Measurements from ENCODE around the gene OTUD5. TPM values are rescaled to one million over a fixed set of nuclear protein-coding genes. Genes with fewer than 3 reads are reported as not detected.

OTUD5 gene
- total and polyA plus RNA-seq, 11 donors = 17.2 to 32.7 (median 24.6) TPM

GRCh38 chrX:48971249-48972219 lies 14.1 kb upstream of the OTUD5 start, which contains the start of gene KCND1:
Gene KCND1, minus strand, starts transcription at chrX:48971844. Its CDS starts 1,573 bp downstream, at chrX:48970271.
- intact Hi-C loops (cut with DNase I) = loop anchor here in 1 of 10 donors (10.0 kb wide), 1 partner anchor 63 kb away; no protein-coding TSS in a partner anchor

GRCh38 chrX:48969471-48969870 lies 12.1 kb upstream of the OTUD5 start:
- no peak for TF ChIP-seq POLR2A (IDR thresholded peaks at IDR 0.05)
- ATAC-seq = no peak
- 89 to 93% (median 91%) methylated on average over 19 to 28 of the region's 28 CpGs for WGBS, 4 donors

More at GRCh38 chrX:48971249-48972219, 14.1 kb upstream of the OTUD5 start, which contains the start of gene KCND1:
- Histone ChIP-seq H3K9me3 (no peaks in the 10 kb centered on the region), H3K4me1 (peaks cover 0 to 9% (median 0%) of the 10 kb centered on the region in 12 donors), H3K27ac (peak within 1 kb of the TSS in 8 of 12 donors; percentile 28 to 63 (median 42)), H3K4me3 (peak within 1 kb of the TSS in 10 of 12 donors; percentile 25 to 50 (median 37)), H3K27me3 (peaks cover 0 to 7% (median 0%) of the 10 kb centered on the region in 9 donors), H3K36me3 (peaks cover 0 to 24% (median 13%) of the 10 kb centered on the region in 9 donors)
- TF ChIP-seq CTCF (IDR thresholded peaks at IDR 0.05) (no peak), POLR2A (IDR thresholded peaks at IDR 0.05) (no peak)
- DNase-seq (peak in 4 of 5 donors; percentile 29 to 46 (median 37)), ATAC-seq (peak; percentile 27 to 70 (median 45))
- 1 to 40% (median 11%) methylated on average over 20 to 28 of the region's 28 CpGs for WGBS, 4 donors

GRCh38 chrX:48968377-48968776 lies 11.0 kb upstream of the OTUD5 start:
- ATAC-seq (no peak), DNase-seq (no peak)
- H3K27ac ChIP-seq = no peak overlapping the region
- no peak overlapping the region for H3K4me3 ChIP-seq
- no peaks in the 10 kb centered on the region for H3K9me3 ChIP-seq
- H3K27me3 ChIP-seq = peaks cover 0 to 7% (median 0%) of the 10 kb centered on the region in 9 donors
- 50 to 84% (median 78%) methylated on average over 1 of the region's 1 CpG for WGBS, 4 donors
- H3K4me1 ChIP-seq = peaks cover 0 to 9% (median 0%) of the 10 kb centered on the region in 12 donors
- no peaks in the 10 kb centered on the region for H3K36me3 ChIP-seq
- no peak for TF ChIP-seq CTCF (IDR thresholded peaks at IDR 0.05)
- no peak for TF ChIP-seq POLR2A (IDR thresholded peaks at IDR 0.05)
- intact Hi-C loops (cut with DNase I) = no loop called here

More at GRCh38 chrX:48969471-48969870, 12.1 kb upstream of the OTUD5 start:
- peaks cover 0 to 5% (median 0%) of the 10 kb centered on the region in 9 donors for H3K36me3 ChIP-seq
- intact Hi-C loops (cut with DNase I) = no loop called here
- no peaks in the 10 kb centered on the region for H3K9me3 ChIP-seq
- peaks cover 0 to 9% (median 0%) of the 10 kb centered on the region in 12 donors for H3K4me1 ChIP-seq
- no peak overlapping the region for H3K4me3 ChIP-seq
- no peak for DNase-seq
- peaks cover 0 to 7% (median 0%) of the 10 kb centered on the region in 9 donors for H3K27me3 ChIP-seq
- H3K27ac ChIP-seq = no peak overlapping the region

- TF ChIP-seq POLR2A (IDR thresholded peaks at IDR 0.05) (no peak), CTCF (IDR thresholded peaks at IDR 0.05) (no peak)
- H3K27me3 ChIP-seq = peaks cover 0 to 6% (median 0%) of the 10 kb centered on the region in 9 donors
- no peaks in the 10 kb centered on the region for H3K36me3 ChIP-seq
- intact Hi-C loops (cut with DNase I) = no loop called here
- WGBS, 4 donors = 81 to 92% (median 88%) methylated on average over 13 to 15 of the region's 15 CpGs
- DNase-seq (no peak), ATAC-seq (no peak)
- peaks cover 0 to 8% (median 0%) of the 10 kb centered on the region in 12 donors for H3K4me1 ChIP-seq
- no peak overlapping the region for H3K27ac ChIP-seq
- H3K9me3 ChIP-seq = no peaks in the 10 kb centered on the region
- H3K4me3 ChIP-seq = no peak overlapping the region
Measured at GRCh38 chrX:48966796-48967579, 9.6 kb upstream of the OTUD5 start.

Measured in heart left ventricle (tissue), 16 donors.